GM10266 (cell line): ENCODE results near the gene NLRP4.

Experiments used
- DNase-seq: peaks from one replicate; pipeline ENCODE4 v3.0.0; 2012; ENCODE audit errors: extremely low spot score
- TF ChIP-seq, protein P1 (sequence below): IDR thresholded peaks from 2 replicates; pipeline ENCODE4 v1.5.1; 2012; ENCODE audit warnings: mild to moderate bottlenecking, low read depth; ENCODE audit not compliant: control insufficient read depth, insufficient read depth; ENCODE audit errors: missing control alignments

Gene NLRP4

DNA sequence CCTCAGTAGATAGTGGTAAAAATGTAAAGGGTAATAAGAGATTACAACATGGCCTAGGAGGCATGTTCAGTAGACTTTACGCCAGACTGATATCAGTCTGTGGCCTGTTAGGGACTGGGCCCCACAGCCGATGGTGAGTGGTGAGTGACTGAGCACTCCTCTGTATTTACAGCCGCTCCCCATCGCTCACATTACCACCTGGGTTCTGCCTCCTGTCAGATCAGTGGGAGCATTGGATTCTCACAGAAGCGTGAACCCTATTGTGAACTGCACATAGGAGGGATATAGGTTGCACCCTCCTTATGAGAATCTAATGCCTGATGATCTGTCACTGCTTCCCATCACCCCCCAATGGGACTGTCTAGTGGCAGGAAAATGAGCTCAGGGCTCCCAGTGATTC is 22.4 kb upstream of the NLRP4 start:
- DNase-seq, result no peak

DNA sequence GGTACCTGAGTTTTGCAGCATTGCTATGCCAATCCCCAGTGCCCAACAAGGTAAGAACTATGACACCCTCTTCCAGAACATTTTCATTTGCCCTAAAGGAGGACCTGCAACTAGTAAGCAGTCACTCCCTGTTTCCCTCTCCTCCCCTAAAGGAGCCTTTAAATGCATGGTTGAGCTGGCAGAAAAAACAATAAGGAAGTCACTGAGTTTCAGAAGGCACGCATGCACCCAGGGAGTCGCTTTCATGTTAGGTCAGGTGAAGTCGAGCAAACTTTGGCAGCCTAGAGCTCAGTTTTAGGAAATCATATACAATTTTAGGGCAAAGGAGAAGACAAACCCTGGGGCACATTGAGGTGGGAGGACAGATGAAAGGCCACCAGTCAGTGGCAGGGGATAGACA is 16.3 kb upstream of the NLRP4 start:
- DNase-seq, result no peak
- TF ChIP-seq, protein P1, sequence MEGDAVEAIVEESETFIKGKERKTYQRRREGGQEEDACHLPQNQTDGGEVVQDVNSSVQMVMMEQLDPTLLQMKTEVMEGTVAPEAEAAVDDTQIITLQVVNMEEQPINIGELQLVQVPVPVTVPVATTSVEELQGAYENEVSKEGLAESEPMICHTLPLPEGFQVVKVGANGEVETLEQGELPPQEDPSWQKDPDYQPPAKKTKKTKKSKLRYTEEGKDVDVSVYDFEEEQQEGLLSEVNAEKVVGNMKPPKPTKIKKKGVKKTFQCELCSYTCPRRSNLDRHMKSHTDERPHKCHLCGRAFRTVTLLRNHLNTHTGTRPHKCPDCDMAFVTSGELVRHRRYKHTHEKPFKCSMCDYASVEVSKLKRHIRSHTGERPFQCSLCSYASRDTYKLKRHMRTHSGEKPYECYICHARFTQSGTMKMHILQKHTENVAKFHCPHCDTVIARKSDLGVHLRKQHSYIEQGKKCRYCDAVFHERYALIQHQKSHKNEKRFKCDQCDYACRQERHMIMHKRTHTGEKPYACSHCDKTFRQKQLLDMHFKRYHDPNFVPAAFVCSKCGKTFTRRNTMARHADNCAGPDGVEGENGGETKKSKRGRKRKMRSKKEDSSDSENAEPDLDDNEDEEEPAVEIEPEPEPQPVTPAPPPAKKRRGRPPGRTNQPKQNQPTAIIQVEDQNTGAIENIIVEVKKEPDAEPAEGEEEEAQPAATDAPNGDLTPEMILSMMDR, result no peak

More for the DNA sequence above, 22.4 kb upstream of the NLRP4 start:
- TF ChIP-seq, protein P1, result no peak

DNA sequence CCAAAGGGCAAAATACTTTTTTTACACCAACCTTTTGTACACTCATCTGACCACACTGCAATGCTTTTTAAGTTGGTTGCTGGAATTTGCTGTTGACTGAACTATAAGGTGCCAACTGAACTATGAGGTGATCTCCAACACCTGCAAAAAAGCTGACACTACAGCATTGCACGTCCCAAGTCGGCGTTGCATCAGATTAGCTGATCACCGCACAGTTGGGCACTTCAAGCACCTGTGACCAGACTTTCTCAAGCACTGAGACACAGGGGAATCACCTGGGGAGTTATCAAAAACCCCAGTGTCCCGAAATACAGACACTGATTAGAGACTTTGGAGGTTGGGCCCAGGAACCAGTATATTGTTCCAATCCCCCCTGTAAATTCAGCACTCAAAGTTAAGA is 5.7 kb upstream of the NLRP4 start:
- DNase-seq, result no peak

DNA sequence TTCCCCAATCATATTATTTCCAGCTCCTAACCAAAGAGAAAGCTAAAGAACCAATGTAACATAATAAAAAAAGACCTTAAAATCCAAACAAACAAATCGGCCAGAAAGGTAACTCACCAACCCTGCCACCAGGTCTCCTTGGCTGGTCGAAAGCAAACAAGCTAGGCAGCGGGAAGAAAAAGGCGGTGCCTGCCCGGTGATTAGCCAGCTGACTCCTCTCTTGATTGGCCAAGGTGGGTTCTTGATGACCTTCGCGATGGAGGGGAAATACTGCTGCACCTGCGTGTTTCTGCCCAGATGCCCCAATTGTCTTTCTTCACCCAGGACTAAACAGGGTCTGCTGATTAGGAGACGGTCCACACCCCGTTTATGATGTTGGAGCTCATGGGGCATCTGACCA is 4.5 kb upstream of the NLRP4 start, which contains the start of gene NLRP11:
Gene NLRP11 (minus strand): TSS at position 154 of the 400 bp plus-strand sequence. CDS start 13,825 bp downstream, outside the sequence.
- TF ChIP-seq, protein P1, result no peak
- no peak for DNase-seq

More for the DNA sequence above, 5.7 kb upstream of the NLRP4 start:
- TF ChIP-seq, protein P1, result no peak

DNA sequence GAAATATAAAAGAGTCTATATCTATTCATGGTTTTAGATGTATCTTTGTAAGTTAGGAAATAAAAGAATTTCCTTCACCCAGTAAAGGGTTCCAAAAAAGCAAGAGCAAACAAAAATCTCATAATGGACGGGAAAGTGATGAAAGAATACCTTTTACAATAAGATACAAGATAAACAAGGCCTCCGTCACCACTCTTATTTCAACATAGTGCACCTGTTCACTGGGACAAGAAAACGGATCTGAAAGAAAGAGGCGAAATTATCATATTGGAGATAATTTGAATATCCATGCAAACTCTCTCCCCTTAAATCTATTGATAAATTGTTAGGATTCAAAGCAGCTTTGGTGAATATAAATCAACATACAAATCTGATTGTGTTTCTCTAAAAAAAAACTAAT is 3.7 kb upstream of the NLRP4 start:
- TF ChIP-seq, protein P1, result no peak
- DNase-seq, result no peak

DNA sequence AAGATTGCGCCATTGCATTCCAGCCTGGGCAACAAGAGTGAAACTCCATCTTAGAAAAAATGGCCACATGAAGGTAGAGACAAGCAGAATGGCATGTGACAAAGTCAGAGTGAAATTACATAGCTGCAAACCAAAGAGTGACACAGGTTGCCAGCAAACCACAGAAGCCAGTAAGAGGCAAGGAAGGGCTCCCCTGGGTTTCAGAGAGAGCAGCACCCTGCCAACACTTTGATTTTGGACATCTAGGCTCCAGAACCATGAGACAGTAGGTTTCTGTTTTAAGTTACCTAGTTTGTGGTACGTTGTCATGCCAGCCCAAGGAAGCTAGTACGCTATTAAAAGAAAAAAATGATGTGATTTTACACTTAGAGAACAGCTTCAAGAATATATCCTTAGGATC is 1.9 kb downstream of the NLRP4 start:
- TF ChIP-seq, protein P1, result no peak
- DNase-seq, result no peak

DNA sequence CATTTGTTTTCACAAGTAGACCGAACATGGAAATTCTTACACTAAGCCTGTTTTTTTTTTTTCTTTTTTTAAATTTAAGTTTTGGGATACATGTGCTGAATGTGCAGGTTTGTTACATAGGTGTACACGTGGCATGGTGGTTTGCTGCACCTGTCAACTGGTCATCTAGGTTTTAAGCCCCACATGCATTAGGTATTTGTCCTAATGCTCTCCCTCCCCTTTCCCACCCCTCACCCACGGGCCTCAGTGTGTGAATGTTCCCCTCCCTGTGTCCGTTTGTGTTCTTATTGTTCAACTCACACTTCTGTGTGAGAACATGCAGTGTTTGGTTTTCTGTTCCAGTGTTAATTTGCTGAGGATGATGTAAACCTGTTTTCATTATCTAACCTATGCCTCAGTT is 2.6 kb downstream of the NLRP4 start:
- TF ChIP-seq, protein P1, result no peak
- no peak for DNase-seq

DNA sequence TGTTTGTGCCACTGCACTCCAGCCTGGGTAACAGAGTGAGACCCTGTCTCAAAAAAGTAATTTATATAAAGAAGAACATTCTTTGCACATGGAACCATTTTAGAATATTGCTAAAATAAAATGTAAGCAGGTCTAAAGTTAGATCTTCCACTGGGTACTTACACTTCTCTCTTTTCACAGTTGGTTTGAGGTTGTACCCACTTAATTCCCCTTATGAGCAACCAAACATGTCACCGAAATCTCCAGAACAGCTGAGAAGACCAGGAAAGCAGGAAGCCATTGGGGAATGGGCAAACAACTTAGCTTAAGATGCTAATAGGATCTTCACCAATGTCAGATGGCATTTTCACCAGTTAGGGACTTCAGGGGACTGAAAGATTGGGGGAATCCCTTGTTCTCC is 18.8 kb downstream of the NLRP4 start:
- TF ChIP-seq, protein P1, result no peak

More for the DNA sequence above, 18.8 kb downstream of the NLRP4 start:
- no peak for DNase-seq
